ENCODE results near the gene MTMR3. TPM values are rescaled to one million over a fixed set of nuclear protein-coding genes. Genes with fewer than 3 reads are reported as not detected.

The MTMR3 gene
- total RNA-seq, 1 donor = 26.9 TPM

DNA sequence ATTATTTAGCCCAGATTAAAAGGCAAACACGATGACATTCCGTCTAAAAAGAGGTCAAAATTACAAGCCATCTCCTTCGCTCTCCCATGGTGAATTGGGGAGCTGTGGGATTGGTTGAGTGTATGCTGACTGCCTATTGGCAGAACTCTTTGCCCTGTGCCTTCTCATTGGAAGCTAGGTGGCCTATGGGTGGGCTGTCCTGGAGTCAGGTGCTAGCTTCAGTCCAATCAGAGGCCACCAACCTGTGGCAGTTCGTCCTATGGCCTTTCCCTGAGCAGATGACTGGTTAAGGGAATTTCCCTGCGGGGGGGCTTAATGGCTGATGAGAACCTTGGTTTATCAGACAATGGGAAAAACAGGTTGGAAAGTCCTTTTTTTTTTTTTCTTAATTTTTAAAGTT lies 3.2 kb upstream of the MTMR3 start:
- H3K4me3 ChIP-seq (ENCODE audit: low read depth, low read length) = no peak overlapping the region
- TF ChIP-seq, protein P1, sequence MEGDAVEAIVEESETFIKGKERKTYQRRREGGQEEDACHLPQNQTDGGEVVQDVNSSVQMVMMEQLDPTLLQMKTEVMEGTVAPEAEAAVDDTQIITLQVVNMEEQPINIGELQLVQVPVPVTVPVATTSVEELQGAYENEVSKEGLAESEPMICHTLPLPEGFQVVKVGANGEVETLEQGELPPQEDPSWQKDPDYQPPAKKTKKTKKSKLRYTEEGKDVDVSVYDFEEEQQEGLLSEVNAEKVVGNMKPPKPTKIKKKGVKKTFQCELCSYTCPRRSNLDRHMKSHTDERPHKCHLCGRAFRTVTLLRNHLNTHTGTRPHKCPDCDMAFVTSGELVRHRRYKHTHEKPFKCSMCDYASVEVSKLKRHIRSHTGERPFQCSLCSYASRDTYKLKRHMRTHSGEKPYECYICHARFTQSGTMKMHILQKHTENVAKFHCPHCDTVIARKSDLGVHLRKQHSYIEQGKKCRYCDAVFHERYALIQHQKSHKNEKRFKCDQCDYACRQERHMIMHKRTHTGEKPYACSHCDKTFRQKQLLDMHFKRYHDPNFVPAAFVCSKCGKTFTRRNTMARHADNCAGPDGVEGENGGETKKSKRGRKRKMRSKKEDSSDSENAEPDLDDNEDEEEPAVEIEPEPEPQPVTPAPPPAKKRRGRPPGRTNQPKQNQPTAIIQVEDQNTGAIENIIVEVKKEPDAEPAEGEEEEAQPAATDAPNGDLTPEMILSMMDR (IDR thresholded peaks at IDR 0.05; ENCODE audit: insufficient read depth, low read length) = no peak
- DNase-seq (ENCODE audit: low read depth) = no peak

DNA sequence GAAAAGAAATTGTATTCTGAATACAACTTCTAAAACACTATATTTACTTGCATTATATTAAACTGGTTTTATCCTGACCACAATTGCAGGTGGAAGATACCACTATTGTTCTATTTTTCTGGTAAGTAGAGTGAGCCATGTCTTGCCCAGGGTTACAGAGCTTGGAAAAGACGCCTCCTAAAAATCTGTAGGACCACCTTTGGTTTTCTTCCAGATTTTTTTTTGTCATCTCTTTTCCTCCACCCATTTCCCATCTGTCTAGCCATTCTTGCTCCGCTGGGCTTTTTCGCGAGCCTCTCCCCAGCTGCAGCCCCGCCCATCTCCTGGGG lies 294 bp upstream of the MTMR3 start:
- H3K4me3 ChIP-seq (ENCODE audit: low read depth, low read length) = peak overlapping the region; percentile 42

DNA sequence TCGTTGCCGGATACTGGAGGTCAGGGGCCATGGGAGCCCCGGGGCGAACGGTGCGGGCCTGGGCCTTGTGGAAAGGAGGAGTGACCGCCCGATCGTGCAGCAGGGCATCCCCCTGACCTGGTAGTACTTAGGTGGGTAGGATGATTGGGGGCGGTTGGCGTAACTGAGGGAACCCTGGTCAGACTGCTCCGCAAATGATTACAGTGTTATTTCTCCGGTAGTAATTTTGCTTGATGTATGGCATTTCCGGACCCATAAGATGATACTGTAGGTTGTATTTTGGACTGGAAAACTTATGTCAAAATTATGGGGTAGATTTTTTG lies 762 bp downstream of the MTMR3 start:
- H3K4me3 ChIP-seq (ENCODE audit: low read depth, low read length) = peak overlapping the region; percentile 89
- no peak for DNase-seq (ENCODE audit: low read depth)
- TF ChIP-seq, protein P1 (IDR thresholded peaks at IDR 0.05; ENCODE audit: insufficient read depth, low read length) = no peak

More for the DNA sequence above, 294 bp upstream of the MTMR3 start:
- DNase-seq (ENCODE audit: low read depth) = no peak
- TF ChIP-seq, protein P1 (IDR thresholded peaks at IDR 0.05; ENCODE audit: insufficient read depth, low read length) = no peak

DNA sequence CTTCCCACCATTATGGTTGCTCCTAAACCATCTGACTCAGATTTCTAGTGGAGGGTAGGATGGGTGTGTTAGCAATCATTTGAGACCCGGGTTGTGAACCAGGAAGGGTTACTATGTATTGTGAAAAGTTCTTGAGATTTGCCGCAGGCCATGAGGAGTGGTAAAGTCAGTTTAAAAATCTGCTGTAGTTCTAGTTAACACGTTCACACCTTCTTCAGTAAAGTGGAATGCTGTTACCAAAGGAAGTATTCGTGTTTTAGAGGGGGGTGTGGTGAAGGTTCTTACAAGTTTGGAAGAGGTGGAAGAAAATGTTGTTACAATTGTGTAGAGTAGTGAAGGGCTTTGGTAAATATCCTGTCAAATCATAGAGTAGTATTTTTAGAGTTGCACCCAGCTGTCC lies 2.6 kb downstream of the MTMR3 start:
- no peak for DNase-seq (ENCODE audit: low read depth)
- no peak overlapping the region for H3K4me3 ChIP-seq (ENCODE audit: low read depth, low read length)
- TF ChIP-seq, protein P1 (IDR thresholded peaks at IDR 0.05; ENCODE audit: insufficient read depth, low read length) = no peak

DNA sequence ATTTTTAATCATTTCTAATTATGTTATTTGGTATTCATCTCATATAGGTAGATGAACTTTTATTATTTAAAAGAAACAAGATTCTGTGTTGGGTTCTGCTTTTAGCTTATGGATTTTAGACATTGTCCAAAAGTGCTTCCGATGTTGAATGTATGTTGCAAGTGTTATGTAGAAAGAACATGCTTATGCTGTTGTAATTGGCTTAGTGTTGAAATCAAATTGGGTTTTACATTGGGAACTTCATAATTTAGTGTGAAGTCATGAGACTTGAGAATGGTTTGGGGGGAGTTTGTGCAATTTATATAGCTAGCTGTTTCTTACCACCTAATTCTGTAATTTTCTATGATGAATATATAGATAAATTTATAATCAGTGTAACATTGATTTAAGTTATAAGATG lies 3.6 kb downstream of the MTMR3 start:
- TF ChIP-seq, protein P1 (IDR thresholded peaks at IDR 0.05; ENCODE audit: insufficient read depth, low read length) = no peak
- no peak for DNase-seq (ENCODE audit: low read depth)
- no peak overlapping the region for H3K4me3 ChIP-seq (ENCODE audit: low read depth, low read length)

DNA sequence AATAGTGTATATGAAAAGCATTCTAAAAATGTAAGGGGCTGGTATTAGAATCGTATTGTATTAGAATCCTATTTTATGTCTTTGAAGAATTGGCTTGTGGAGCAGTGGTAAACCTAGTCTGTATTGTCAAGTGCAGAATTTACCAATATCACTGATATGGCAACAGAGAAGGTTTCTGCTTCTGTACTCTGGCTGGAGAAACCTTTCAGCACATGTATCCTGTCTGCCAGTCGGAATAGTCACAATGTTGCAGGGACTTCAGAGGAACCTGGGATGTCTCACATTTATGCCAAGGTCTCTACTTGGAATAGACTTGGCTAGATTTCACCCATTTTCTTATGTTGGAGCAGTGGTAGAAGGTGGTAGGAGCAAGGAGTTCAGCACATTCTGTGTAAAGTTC lies 4.4 kb downstream of the MTMR3 start:
- TF ChIP-seq, protein P1 (IDR thresholded peaks at IDR 0.05; ENCODE audit: insufficient read depth, low read length) = no peak
- H3K4me3 ChIP-seq (ENCODE audit: low read depth, low read length) = no peak overlapping the region
- no peak for DNase-seq (ENCODE audit: low read depth)

DNA sequence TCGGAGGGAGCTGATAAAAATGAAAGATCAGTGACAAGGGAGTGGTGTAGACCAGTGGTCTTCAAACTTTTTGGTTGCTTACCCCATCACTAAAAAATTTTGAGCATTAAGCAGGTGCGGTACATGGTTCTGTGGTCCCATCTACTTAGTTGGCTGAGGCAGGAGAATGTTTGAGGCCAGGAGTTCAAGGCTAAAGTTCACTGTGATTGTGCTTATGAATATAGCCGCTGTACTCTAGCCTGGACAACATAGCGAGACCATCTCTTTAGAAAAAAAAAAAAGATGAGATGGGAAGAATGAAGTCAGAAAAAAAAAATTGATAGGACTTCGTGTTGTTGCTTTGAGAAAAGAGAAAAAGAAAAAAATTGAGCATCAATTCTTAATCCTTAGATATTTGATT lies 7.8 kb downstream of the MTMR3 start:
- TF ChIP-seq, protein P1 (IDR thresholded peaks at IDR 0.05; ENCODE audit: insufficient read depth, low read length) = no peak
- no peak overlapping the region for H3K4me3 ChIP-seq (ENCODE audit: low read depth, low read length)
- no peak for DNase-seq (ENCODE audit: low read depth)
